GM20431 (cell line): Measurements from ENCODE around the gene CYP11A1.

Experiments
- in situ Hi-C: fragments of 300-500 bp; cut with MseI, MboI; formaldehyde crosslinking; loops from one replicate; pipeline ENCODE4 v1.15.0; 2020; ENCODE audit warnings: low sequenced_read_pairs; ENCODE audit not compliant: unreplicated experiment

CYP11A1 gene

DNA sequence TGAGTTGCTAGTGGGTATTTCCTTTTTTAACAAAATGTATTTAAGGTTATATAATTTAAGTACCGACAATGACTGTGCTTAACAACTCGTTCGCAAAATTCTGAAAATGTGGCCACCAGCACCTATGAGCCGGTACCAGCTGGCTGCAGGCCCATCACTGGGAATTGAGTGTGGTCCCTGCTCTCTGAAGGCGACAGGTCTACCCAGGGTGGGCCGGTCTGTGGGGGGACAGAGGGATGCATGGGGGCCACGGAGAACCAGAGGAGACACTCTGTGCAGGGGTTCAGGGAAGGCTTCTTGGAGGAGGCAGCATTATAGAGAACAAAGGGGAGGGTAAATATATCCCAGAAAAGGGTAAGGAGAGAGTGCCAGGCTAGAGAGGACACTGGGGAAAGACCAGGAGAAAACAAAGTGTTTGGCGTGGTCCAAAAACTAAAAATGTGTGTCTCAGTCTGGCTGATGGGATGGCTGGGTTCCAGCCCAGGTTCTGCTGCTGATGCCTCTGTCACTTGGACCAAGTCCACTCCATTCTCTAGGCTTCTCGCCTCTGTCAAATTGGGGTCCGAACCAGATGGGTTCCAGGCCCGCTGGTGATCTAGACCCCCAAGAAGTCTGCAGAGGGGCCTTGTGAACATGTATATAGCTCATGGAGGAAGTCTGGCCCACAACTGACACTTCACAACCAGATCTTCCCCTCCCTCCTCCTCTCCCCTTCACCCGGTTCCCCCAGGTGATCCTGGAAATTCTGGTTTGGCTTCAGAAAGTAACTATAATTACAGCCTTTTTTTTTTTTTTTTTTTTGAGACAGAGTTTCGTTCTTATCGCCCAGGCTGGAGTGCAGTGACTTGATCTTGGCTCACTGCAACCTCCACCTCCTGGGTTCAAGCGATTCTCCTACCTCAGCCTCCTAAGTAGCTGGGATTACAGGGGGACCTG lies 10.7 kb upstream of the CYP11A1 start:
- in situ Hi-C loops = loop anchor here (10.0 kb wide), 1 partner anchor 247 kb away; no protein-coding TSS in a partner anchor

DNA sequence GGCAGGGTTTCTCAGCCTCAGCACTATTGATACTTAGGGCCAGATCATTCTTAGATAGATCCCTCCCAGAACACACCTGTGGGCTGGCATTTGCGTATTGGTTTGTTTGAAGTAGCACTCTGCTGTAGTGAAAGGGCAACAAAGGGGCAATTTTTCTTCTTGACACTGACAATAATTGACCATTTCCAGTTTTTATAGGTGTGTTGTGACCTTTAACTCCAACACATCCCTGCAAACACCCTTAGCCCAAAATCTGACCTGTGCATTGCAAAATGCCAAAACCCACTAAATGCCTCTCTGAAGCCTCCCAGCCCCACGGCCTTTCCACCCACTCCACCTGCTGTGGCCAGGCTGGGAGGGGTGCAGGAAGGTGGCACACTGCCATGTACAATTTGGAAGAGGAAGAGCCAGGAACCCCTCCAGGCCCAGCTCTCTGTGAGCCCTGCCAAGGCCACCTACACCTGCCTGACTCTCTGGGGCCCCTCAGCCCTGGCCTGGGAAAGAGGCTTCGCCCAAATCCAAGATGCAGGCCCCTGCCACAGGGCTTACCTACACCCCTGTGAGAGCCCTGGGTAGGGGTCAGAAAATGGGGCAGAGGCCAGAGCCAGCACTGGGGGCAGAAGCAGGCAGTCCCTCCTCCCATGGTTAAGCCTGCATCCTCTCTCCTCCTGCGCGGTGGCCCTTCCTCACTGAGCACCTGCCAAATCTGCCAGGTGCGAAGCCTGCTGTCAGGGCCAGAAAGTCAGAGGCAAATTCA lies 9.6 kb upstream of the CYP11A1 start:
- in situ Hi-C loops = loop anchor here (10.0 kb wide), 1 partner anchor 248 kb away; no protein-coding TSS in a partner anchor

DNA sequence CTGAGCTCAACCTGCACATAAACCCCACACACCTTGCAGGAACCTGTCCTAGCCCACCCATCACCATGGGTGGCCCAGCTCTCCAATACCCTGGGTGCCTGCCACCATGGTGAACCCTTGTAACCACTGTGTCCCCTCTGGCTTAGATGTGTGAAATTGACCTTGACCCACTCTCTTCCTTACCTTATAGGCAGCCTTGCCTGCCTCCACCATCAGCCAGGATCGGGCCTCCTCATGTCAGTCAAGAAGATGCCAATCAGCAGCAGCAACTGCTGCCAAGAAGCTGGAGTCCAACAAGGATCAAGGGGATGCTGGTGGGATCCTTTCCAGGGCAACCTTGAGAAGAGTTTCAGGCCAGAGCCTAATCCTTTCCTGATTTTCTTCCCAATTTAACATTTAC lies 8.8 kb upstream of the CYP11A1 start:
- in situ Hi-C loops = loop anchor here (10.0 kb wide), 1 partner anchor 249 kb away; no protein-coding TSS in a partner anchor

DNA sequence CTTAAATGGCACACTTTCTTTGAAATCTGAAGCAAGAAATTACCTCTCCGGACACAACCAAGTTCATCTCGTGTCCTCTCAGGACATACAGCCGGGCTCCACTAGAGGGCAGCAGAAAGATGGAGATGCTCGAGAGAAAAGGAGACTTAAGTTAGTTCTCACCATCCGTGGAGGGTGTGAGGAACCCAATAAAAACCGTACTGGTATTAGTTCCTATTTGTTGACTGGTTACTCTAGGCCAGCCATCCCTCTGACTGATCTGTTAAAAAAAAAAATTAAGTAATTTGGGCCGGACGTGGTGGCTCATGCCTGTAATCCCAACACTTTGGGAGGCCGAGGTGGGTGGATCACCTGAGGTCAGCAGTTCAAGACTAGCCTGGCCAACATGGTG lies 7.9 kb upstream of the CYP11A1 start:
- in situ Hi-C loops = loop anchor here (10.0 kb wide), 1 partner anchor 250 kb away; no protein-coding TSS in a partner anchor

DNA sequence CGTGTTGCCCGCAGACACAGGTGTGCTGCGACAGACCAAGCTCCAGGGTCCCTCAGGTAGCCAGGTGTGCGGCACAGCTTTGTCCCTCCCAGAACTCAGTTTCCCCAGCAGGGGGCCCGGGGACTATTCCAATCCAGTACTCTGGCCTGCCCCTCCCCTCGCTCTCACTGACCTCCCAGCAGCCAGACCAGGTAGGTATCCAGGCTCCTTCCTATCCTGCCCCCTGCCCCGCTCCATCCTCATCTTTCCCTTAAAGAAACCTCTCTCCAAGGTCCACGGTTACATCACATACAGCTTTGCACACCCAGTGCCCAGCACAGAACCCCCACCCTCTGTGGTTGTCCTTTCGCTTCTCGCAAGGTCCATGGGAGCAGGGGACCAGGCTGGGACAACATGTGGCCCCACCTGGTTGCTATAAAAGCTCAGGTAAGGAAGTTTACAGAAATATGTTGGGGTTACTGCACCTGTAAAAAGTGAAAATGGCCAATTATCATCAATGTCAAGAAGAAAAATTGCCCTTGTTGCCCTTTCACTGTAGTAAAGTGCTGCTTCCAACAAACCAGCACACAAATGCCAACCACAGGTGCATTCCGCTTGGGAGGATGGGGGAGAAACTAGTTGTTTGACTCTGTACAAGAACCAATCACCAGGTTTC lies 7.3 kb upstream of the CYP11A1 start:
- in situ Hi-C loops = loop anchor here (10.0 to 25.0 kb wide), 2 partner anchors 250 to 388 kb away; no protein-coding TSS in a partner anchor

DNA sequence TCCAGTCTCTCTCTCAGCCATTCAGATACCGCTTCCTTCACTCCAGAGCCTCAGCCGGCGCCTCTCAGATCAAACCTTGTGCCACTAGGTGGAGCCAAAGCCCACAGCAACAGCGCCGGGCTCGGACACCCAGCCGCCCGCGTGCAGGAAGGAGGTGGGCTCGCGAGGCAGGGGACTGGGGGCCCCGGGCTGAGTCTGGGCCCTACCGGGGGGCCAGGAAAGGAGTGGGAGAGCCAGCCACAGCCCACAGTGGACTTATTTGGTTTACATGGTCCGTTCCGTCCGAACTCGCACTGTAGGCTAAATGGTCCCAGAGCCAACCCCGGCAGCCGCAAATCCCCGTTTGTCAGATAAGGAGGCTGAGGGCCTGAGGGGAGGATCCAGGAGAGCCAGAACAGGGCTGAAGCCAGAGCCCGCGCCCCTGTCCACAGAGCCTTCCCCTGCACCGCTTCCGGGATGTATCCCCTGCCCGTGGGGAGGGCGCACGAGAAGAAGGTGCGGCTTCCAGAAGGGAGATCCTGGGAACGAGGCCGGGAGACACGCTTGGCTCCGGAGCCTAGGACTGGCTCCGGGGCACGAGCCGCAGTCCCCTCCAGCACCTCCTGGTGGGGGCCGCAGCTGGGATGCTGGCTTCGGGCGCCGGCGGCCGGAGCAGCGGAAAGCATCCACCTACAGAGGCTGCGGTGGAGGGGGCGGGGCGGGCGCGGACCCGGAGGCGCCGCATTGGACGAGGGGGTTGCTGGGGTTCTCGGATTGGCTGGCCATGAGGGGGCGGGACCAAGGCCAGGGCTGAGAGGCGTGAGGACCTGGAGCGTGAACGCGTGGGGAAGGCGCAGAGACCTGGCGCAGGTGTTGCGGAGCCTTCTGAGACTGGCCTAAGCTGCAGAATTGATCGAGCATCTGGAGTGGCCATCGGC lies 6.5 kb upstream of the CYP11A1 start:
- in situ Hi-C loops = loop anchor here (10.0 to 25.0 kb wide), 2 partner anchors 251 to 388 kb away; no protein-coding TSS in a partner anchor

DNA sequence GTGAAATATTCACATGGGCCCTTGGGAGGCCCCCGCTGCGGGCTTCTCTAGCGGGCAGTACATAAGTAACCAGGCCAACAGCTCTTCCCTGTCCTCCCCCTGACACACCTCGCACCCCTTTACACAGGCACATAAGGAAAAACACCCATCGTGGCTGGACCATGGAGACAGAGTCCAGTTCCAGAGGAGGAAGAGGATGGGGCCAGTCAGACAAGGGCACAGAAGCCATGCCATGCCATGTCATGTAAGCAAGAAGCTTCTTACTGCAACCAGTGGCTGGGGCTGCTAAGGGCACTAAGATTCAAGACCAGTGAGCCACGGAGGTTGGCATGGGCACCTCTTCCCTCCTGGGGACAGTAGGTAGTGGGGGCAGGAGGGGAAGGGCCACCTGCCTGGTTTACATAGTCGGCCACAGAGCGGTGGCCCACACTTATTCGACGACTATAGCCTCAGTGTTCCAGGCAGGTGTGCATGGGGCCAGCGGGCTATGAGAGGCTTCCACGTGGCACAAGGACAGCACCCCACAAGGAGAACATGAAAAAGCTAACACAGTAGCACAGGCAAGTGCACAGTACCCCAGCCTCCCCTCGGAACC lies 5.7 kb upstream of the CYP11A1 start:
- in situ Hi-C loops = loop anchor here (10.0 to 25.0 kb wide), 2 partner anchors 252 to 389 kb away; no protein-coding TSS in a partner anchor

DNA sequence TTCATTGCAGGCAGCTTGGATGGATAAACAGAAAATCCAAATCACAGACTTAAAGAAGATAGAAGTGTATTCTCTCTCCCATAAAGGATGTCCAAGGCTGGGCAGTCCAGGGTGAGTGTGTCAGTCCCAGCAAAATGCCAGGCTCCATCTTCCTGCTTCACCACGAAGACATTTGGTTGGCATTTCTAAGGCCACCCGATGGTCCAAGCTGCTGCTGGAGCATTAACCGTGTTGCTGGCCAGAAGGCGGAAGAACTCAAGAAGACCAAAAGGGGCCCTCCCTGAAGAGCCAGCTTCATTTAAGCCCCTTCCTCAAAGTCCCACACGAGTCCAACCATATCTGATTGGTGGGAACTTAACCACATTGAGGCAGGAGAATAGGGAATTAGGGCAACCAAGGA lies 3.0 kb upstream of the CYP11A1 start:
- in situ Hi-C loops = loop anchor here (10.0 to 25.0 kb wide), 2 partner anchors 254 to 392 kb away; no protein-coding TSS in a partner anchor

DNA sequence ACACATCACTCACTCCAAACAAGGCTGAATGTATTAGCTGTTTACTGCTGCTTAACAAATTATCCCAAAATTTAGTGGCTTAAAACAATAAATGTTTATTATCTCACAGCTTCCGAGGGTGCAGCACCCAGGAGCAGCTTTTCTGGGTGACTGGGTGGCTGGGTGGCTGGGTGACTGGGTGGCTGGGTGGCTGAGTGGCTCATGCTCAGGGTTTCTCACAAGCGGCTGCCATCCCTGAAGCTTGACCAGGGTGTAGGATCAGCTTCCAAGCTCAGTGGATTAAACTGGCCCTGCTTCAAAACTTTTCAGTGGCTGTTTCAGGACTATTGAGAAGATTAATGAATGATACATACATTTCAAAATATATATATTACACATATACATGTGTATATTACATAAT lies 2.3 kb upstream of the CYP11A1 start:
- in situ Hi-C loops = loop anchor here (10.0 to 25.0 kb wide), 2 partner anchors 255 to 393 kb away; no protein-coding TSS in a partner anchor

DNA sequence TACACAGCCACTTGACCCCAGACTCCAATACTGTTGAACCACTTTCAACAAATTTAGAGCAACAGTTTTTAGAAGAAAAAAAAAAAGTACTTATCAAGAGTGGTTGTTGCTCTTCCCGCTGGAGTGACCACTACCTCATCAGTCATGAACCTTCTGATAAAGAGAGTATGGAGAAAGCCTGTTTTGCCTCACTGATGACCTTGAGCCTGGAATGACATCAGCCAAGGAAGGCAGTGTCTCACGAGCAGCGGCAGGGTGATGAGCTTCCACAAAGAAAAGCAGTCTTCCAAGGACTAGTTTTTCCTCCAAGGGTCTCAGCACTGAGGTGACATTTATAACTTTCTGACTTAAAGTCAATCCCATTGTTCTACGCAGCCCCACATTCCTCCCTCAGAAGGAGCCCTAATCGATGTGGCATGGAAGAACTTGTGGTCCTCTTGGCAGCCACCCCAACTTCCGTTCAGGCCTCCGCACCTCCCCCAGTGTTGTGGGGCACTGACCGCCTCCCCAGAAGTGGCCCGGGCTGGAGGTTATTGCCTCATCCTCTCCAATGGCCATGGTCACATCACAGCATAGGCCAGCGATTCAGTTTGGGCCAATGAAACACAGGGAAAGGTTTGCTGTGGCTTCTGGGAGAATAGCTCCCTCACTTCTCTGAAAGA lies 1.8 kb upstream of the CYP11A1 start:
- in situ Hi-C loops = loop anchor here (25.0 kb wide), 1 partner anchor 393 kb away; no protein-coding TSS in a partner anchor

DNA sequence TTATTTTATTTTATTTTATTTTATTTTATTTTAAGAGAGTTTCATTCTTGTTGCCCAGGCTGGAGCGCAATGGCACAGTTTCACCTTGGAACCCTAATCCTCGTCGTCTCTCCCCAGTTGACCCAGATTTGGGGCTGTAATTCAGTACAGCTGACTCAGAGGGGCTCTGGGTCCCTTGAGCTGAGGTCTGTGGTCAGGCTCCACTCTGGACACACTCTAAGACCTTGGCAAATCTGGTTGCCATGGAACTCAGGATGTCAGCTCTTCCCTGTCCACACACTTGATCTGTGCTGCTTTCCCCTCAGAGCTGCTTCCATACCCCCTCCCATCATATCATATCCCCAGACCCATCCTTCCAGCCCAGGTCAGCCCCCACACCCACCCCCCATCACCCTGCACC lies 675 bp upstream of the CYP11A1 start:
- in situ Hi-C loops = loop anchor here (25.0 kb wide), 1 partner anchor 394 kb away; no protein-coding TSS in a partner anchor

DNA sequence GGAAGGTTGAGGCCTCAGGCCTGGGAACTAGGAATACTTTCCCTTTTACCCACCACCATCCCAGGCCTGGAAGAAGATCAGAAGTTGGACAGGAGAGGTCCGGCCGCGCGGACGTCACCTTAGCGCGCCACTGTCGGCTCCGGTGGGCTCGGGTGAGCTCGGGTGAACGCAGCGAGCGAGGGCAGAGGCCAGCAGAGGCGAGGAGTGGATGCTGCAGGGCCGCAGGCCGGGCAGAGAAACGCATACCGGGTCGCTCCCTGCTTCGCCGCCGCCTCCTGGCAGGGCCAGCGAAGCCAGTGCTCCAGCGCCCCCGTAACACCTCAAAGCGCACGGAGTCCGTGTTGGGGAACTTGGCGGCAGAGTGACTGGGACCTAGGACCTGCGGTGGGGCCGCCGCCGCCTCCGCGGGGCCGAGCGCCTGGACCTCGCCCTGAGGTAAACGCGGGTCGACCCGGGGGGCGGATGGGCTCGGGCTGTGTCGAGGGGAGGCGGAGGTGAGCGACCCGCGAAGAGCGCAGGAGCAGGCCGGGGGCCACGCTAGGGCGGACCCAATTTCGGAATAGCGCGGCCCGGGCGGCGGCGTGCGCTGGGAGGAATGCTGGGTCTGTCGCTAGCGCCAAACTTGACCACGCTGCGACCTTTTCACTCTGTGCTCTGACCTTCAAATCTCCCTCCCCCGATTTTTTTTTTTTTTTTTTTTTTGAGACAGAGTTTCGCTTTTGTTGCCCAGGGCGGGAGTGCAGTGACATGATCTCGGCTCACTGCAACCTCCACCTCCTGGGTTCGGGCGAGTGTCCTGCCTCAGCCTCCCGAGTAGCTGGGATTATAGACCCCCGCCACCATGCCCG lies 1.6 kb downstream of the CYP11A1 start:
- in situ Hi-C loops = loop anchor here (25.0 kb wide), 1 partner anchor 396 kb away; no protein-coding TSS in a partner anchor

DNA sequence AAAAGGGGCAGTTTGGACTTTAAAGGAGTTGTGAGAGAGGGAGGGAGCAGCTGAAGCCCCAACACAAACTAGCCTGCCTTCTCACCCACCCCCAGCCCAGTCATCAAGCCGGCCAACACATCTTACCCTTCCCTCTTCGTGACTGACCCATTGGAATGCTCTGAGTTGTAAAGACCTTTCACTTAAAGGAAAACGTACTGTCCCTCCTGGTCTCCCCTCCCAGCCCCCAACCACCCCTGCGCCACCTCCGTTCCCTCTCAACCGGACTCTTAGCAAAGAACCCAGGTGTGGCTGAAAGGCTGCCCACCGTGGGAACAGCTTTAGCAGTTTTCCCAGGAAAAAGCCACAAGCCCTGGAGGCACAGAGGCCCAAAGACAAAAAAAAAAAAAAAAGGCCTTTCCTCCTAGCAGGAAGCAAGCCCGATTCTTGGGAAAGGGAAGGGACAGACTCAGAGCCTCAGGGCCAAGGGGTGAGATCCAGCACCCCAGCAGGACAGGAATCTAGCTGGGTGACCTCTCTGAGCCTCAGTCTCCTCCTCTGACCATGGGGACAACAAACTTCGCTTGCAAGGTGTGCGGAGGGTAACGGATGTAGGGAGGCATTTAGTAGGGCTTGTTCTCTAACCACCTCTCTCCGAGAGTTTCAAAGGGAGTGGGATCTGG lies 2.4 kb downstream of the CYP11A1 start:
- in situ Hi-C loops = loop anchor here (25.0 kb wide), 1 partner anchor 397 kb away; no protein-coding TSS in a partner anchor

DNA sequence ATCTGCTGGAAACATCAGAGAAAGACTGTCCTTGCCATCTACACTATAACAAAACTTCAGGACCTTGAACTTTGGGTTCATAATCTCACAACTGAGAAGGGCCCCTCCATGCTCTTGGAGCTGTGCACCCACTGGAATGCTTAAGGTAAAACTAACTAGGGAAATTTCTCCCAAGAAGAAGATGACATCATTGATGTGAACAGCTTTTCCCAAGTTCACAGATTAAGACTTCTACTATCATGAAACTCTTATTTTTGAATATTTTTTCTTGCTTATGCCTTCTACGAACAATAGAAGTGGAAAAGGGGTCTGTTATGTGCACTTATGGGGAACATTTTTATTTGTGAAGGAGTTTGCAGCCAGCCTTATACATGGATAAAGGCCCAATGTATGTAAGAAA lies 5.0 kb downstream of the CYP11A1 start:
- in situ Hi-C loops = loop anchor here (25.0 kb wide), 1 partner anchor 400 kb away; no protein-coding TSS in a partner anchor

DNA sequence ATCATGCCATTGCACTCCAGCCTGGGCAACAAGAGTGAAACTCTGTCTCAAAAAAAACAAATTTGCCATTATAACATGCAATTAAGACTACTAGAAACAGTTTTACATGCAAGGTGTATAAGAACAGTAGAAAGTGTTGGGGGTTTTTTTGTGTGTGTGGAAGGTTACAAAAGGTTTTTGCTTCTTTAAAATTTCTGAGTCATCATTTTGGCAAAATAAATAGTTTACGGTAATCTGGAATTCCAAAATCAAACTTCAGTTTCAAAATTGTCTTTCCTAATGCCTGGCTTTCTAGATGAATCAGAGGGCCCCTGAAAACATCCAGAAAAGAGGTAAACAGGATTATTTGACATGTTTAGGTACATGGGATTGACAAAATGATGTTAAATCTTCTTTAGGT lies 6.6 kb downstream of the CYP11A1 start:
- in situ Hi-C loops = loop anchor here (25.0 kb wide), 1 partner anchor 401 kb away; no protein-coding TSS in a partner anchor

DNA sequence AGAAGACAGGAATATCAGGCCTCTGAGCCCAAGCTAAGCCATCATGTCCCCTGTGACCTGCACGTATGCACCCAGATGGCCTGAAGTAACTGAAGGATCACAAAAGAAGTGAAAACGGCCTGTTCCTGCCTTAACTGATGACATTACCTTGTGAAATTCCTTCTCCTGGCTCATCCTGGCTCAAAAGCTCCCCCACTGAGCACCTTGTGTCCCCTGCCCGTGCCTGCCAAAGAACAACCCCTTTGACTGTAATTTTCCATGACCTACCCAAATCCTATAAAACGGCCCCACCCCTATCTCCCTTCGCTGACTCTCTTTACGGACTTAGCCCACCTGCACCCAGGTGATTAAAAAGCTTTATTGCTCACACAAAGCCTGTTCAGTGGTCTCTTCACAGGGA lies 8.1 kb downstream of the CYP11A1 start:
- in situ Hi-C loops = loop anchor here (25.0 kb wide), 1 partner anchor 403 kb away; no protein-coding TSS in a partner anchor
